Measurements from ENCODE around the gene CYB5R2.
"Not testable (repeated sequence)": the region's sequence is repeated elsewhere in the genome, so short reads cannot be mapped to it uniquely, and the experiment has no call there.

CYB5R2 gene

GRCh38 chr11:7665473-7666291, 7.6 kb downstream of the CYB5R2 start:
- H3K4me3 ChIP-seq (replicated peaks; ENCODE audit: low read depth, low read length): no peak overlapping the region
- peak; percentile 87 for TF ChIP-seq CTCF (IDR thresholded peaks at IDR 0.05; ENCODE audit: low read length, missing control alignments)
- DNase-seq (ENCODE audit: low read depth): peak; percentile 73

- H3K4me3 ChIP-seq (replicated peaks; ENCODE audit: low read depth, low read length): no peak overlapping the region
- no peak for DNase-seq (ENCODE audit: low read depth)
Observed at GRCh38 chr11:7664867-7665266, 8.4 kb downstream of the CYB5R2 start.

GRCh38 chr11:7663531-7663930, 9.8 kb downstream of the CYB5R2 start:
- not testable (repeated sequence) for H3K4me3 ChIP-seq (replicated peaks; ENCODE audit: low read depth, low read length); DNase-seq (ENCODE audit: low read depth)

More at GRCh38 chr11:7664867-7665266, 8.4 kb downstream of the CYB5R2 start:
- TF ChIP-seq CTCF (IDR thresholded peaks at IDR 0.05; ENCODE audit: low read length, missing control alignments): no peak

- DNase-seq (ENCODE audit: low read depth): peak; percentile 84
- TF ChIP-seq CTCF (IDR thresholded peaks at IDR 0.05; ENCODE audit: low read length, missing control alignments): peak; percentile 74
- no peak overlapping the region for H3K4me3 ChIP-seq (replicated peaks; ENCODE audit: low read depth, low read length)
Observed at GRCh38 chr11:7657306-7658025, 15.8 kb downstream of the CYB5R2 start.

- DNase-seq (ENCODE audit: low read depth): no peak
- no peak for TF ChIP-seq CTCF (IDR thresholded peaks at IDR 0.05; ENCODE audit: low read length, missing control alignments)
- H3K4me3 ChIP-seq (replicated peaks; ENCODE audit: low read depth, low read length): no peak overlapping the region
Observed at GRCh38 chr11:7656704-7657103, 16.6 kb downstream of the CYB5R2 start.

GRCh38 chr11:7655253-7656217, 17.8 kb downstream of the CYB5R2 start:
- DNase-seq (ENCODE audit: low read depth): no peak
- no peak overlapping the region for H3K4me3 ChIP-seq (replicated peaks; ENCODE audit: low read depth, low read length)
- no peak for TF ChIP-seq CTCF (IDR thresholded peaks at IDR 0.05; ENCODE audit: low read length, missing control alignments)
